ENCODE results near the gene FXYD5. TPM values are rescaled to one million over a fixed set of nuclear protein-coding genes. Genes with fewer than 3 reads are reported as not detected.

FXYD5 gene
- total RNA-seq, 1 experiment from 2014 or later = 100 TPM

- Histone ChIP-seq H3K9ac (ENCODE audit: extremely low read depth, insufficient read length, low read length) (no peak overlapping the region), H3K4me1 (ENCODE audit: insufficient read depth, low read length) (no peaks in the 10 kb centered on the region), H3K4me2 (ENCODE audit: insufficient read depth, insufficient read length, low read length) (no peak overlapping the region), H3K79me1 (ENCODE audit: insufficient read depth, low read depth, low read length, poor library complexity, severe bottlenecking) (no peaks in the 10 kb centered on the region), H3K18ac (ENCODE audit: insufficient read length, low read depth, low read length) (no peak overlapping the region), H2BK120ac (ENCODE audit: low read depth, low read length, poor library complexity, severe bottlenecking) (no peak overlapping the region), H4K20me1 (ENCODE audit: control insufficient read depth, insufficient read depth, insufficient read length) (no peaks in the 10 kb centered on the region), H2AFZ (ENCODE audit: low read length) (no peak overlapping the region), H3K4ac (ENCODE audit: low read depth, low read length) (no peak overlapping the region), H3K9me3 (ENCODE audit: control insufficient read depth, low read depth, low read length) (no peaks in the 10 kb centered on the region), H4K91ac (ENCODE audit: insufficient read length, low read depth, low read length) (no peak overlapping the region), H2BK20ac (ENCODE audit: low read depth, low read length, poor library complexity, severe bottlenecking) (no peak overlapping the region), H4K8ac (replicated peaks; ENCODE audit: insufficient read length, low read depth, low read length) (no peak overlapping the region), H2BK15ac (ENCODE audit: low read depth, low read length) (no peak overlapping the region), H4K5ac (ENCODE audit: insufficient read length, low read depth, low read length) (no peak overlapping the region), H3K23ac (ENCODE audit: insufficient read length, low read depth, low read length) (no peak overlapping the region), H3K23me2 (ENCODE audit: insufficient read length, low read depth, low read length, poor library complexity, severe bottlenecking) (no peaks in the 10 kb centered on the region), H2BK5ac (ENCODE audit: insufficient read length, low read length) (no peak overlapping the region), H2AK5ac (ENCODE audit: insufficient read length, low read length) (no peak overlapping the region), H2BK12ac (ENCODE audit: insufficient read length, low read depth, low read length) (no peak overlapping the region), H3K14ac (ENCODE audit: insufficient read depth, low read length) (no peak overlapping the region), H3K27ac (ENCODE audit: insufficient read length, low read depth, low read length) (no peak overlapping the region), H3K56ac (ENCODE audit: insufficient read length, low read depth, low read length) (no peak overlapping the region), H3T11ph (ENCODE audit: low read length) (no peak overlapping the region), H3K79me2 (ENCODE audit: insufficient read depth, low read length) (no peaks in the 10 kb centered on the region), H3K27me3 (ENCODE audit: insufficient read depth, low read length) (no peaks in the 10 kb centered on the region; the same call in 1 of the 2 replicates)
- Mint-ChIP-seq H3K27me3 (ENCODE audit: low read depth) (peaks cover 10% of the 10 kb centered on the region), H3K4me1 (peaks cover 9 to 10% of the 10 kb centered on the region in 2 experiments), H3K27ac (no peak overlapping the region), H3K9me3 (no peaks in the 10 kb centered on the region; a peak in 1 of 5 replicates), H3K36me3 (ENCODE audit: insufficient read depth in 1 of 3, low read depth in 3 of 3) (no peaks in the 10 kb centered on the region), H3K4me3 (no peak overlapping the region)
- DNase-seq = no peak
- no peak for TF ChIP-seq CTCF (conservative IDR thresholded peaks at IDR 0.05)
Measured at GRCh38 chr19:35132254-35132653, 22.3 kb upstream of the FXYD5 start.
